Panc1 (cell line): ENCODE measurements around the gene SRRT. TPM values are rescaled to one million over a fixed set of nuclear protein-coding genes. Genes with fewer than 3 reads are reported as not detected.
A peak's percentile ranks its signal among the peaks of the same experiment; 100 is the strongest.

Experiments
- ATAC-seq: fragments of 200-7000 bp; cut with Tn5 transposase; 2 replicates; pipeline ENCODE4 v1.9.1; 2020; ENCODE audit warnings: mild to moderate bottlenecking, moderate library complexity
- BruUV-seq: library from RNA; stranded (reverse); fragments of 400-500 nt; replicated peaks from 2 replicates; lab custom pipeline; 2021; lab: Mats Ljungman, UMichigan
- CTCF ChIA-PET: fragments of 300-600 bp; sonication (Branson Sonifier 250); formaldehyde crosslinking; loops from one replicate; lab custom pipeline; 2022; ENCODE audit warnings: antibody characterized with exemption; lab: Charles Lee
- POLR2A ChIA-PET: fragments of 300-600 bp; sonication (Branson Sonifier 250); formaldehyde crosslinking; loops from one replicate; lab custom pipeline; 2022; ENCODE audit warnings: antibody characterized with exemption; lab: Charles Lee
- DNase-seq: peaks from one replicate; pipeline ENCODE4 v3.0.0-alpha.2; 2010; ENCODE audit warnings: low read depth, low spot score
- H3K27ac ChIP-seq: 2 replicates; pipeline ENCODE4 v1.5.1; 2011; ENCODE audit warnings: mild to moderate bottlenecking, low read length, inconsistent platforms
- H3K27me3 ChIP-seq: fragments of 200-500 bp; sonication (Bioruptor generic); 2 replicates; pipeline ENCODE4 v1.6.0; 2014; ENCODE audit warnings: low read length, inconsistent platforms; ENCODE audit not compliant: control insufficient read depth, insufficient read depth
- H3K36me3 ChIP-seq: fragments of 200-500 bp; sonication (Bioruptor generic); 2 replicates; pipeline ENCODE4 v1.5.1; 2014; ENCODE audit warnings: inconsistent platforms, mild to moderate bottlenecking, low read length, moderate library complexity; ENCODE audit not compliant: control insufficient read depth, insufficient read depth
- H3K4me1 ChIP-seq: 2 replicates; pipeline ENCODE4 v1.5.1; 2011; ENCODE audit warnings: inconsistent platforms, mild to moderate bottlenecking, low read length, moderate library complexity; ENCODE audit not compliant: control insufficient read depth, insufficient read depth
- H3K4me3 ChIP-seq, 2 experiments: 2 replicates each; pipeline ENCODE4 v1.5.1; 2011 to 2012; ENCODE audit warnings: low read depth in 2 of 2, low read length in 2 of 2, mild to moderate bottlenecking in 2 of 2, inconsistent platforms in 1 of 2, moderate library complexity in 1 of 2
- H3K9me3 ChIP-seq: fragments of 200-500 bp; sonication (Bioruptor generic); 2 replicates; pipeline ENCODE4 v1.5.1; 2014; ENCODE audit warnings: low read depth, mild to moderate bottlenecking, inconsistent platforms, low read length, moderate library complexity; ENCODE audit not compliant: control insufficient read depth, insufficient read depth
- CTCF ChIP-seq: fragments of 450-650 bp; IDR thresholded peaks from 2 replicates; pipeline ENCODE4 v1.5.1; 2017; ENCODE audit warnings: mild to moderate bottlenecking
- POLR2AphosphoS5 ChIP-seq: IDR thresholded peaks from 2 replicates; pipeline ENCODE4 v1.6.1; 2012; ENCODE audit warnings: mild to moderate bottlenecking, low read depth, low read length, moderate library complexity
- SIN3A ChIP-seq: IDR thresholded peaks from 2 replicates; pipeline ENCODE4 v1.6.1; 2012; ENCODE audit warnings: low read depth, mild to moderate bottlenecking, low read length, moderate library complexity, borderline replicate concordance; ENCODE audit not compliant: insufficient read depth
- TCF7L2 ChIP-seq: IDR thresholded peaks from 2 replicates; pipeline ENCODE4 v1.6.1; 2011; ENCODE audit warnings: mild to moderate bottlenecking, low read depth, low read length, inconsistent platforms
- in situ Hi-C: cut with HindIII; loops from 2 replicates; pipeline ENCODE4 v1.10.0; 2016; ENCODE audit warnings: low sequenced_read_pairs, low pct_unique_long_range_greater_than_20kb
- intact Hi-C: fragments of 100-400 bp; cut with micrococcal nuclease; formaldehyde crosslinking; loops from one replicate; pipeline ENCODE4 v1.10.0; 2022; ENCODE audit not compliant: unreplicated experiment
- total RNA-seq: library from RNA; stranded (reverse); gene quantifications from one replicate; pipeline ENCODE4 v1.2.1, GENCODE V29; 2021; ENCODE audit not compliant: unreplicated experiment
- TF ChIP-seq, protein P1 (sequence below), 2 experiments: IDR thresholded peaks; 2 replicates each; pipeline ENCODE4 v1.6.1; 2011 to 2012; ENCODE audit warnings: low read depth in 2 of 2, control low read depth in 1 of 2, low read length in 1 of 2, mild to moderate bottlenecking in 1 of 2, moderate library complexity in 1 of 2; ENCODE audit not compliant: insufficient read depth in 1 of 2

Gene SRRT
- total RNA-seq, 1 experiment from 2014 or later: 248 TPM

GRCh38 chr7:100825215-100825671 lies 49.7 kb upstream of the SRRT start:
- ATAC-seq (peak; percentile 4; the same call in 1 of the 2 replicates), DNase-seq (no peak)
- H3K4me1 ChIP-seq: peaks cover 17% of the 10 kb centered on the region
- TF ChIP-seq, protein P1, sequence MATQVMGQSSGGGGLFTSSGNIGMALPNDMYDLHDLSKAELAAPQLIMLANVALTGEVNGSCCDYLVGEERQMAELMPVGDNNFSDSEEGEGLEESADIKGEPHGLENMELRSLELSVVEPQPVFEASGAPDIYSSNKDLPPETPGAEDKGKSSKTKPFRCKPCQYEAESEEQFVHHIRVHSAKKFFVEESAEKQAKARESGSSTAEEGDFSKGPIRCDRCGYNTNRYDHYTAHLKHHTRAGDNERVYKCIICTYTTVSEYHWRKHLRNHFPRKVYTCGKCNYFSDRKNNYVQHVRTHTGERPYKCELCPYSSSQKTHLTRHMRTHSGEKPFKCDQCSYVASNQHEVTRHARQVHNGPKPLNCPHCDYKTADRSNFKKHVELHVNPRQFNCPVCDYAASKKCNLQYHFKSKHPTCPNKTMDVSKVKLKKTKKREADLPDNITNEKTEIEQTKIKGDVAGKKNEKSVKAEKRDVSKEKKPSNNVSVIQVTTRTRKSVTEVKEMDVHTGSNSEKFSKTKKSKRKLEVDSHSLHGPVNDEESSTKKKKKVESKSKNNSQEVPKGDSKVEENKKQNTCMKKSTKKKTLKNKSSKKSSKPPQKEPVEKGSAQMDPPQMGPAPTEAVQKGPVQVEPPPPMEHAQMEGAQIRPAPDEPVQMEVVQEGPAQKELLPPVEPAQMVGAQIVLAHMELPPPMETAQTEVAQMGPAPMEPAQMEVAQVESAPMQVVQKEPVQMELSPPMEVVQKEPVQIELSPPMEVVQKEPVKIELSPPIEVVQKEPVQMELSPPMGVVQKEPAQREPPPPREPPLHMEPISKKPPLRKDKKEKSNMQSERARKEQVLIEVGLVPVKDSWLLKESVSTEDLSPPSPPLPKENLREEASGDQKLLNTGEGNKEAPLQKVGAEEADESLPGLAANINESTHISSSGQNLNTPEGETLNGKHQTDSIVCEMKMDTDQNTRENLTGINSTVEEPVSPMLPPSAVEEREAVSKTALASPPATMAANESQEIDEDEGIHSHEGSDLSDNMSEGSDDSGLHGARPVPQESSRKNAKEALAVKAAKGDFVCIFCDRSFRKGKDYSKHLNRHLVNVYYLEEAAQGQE (IDR thresholded peaks at IDR 0.05; ENCODE audit: insufficient read depth in 1 of 2, low read depth in 2 of 2, low read length in 1 of 2): no peak
- TF ChIP-seq TCF7L2: peak; percentile 64; the same call in 1 of the 2 replicates
- TF ChIP-seq POLR2AphosphoS5: no peak; the same call in 1 of the 2 replicates
- no peak for TF ChIP-seq CTCF
- TF ChIP-seq SIN3A: 0 out of 2 replicates have a peak, but pooled peaks have one; percentile 35
- TSS peak; percentile 78 for BruUV-seq
- in situ Hi-C loops (loop anchor here (25.0 kb wide), 1 partner anchor 113 kb away; the partner anchor contains the start of genes EPO and POP7), intact Hi-C loops (no loop called here)
- peak overlapping the region; percentile 96 for H3K27ac ChIP-seq
- no peaks in the 10 kb centered on the region for H3K9me3 ChIP-seq
- no peaks in the 10 kb centered on the region for H3K27me3 ChIP-seq
- peak overlapping the region; percentile 55 to 99 for H3K4me3 ChIP-seq
- 0 out of 2 replicates have a peak, but pooled peaks cover 5% of the 10 kb centered on the region for H3K36me3 ChIP-seq
- ChIA-PET POLR2A (interaction anchor here (0.5 kb wide), 1 partner anchor 59 kb away, joined by 6 read pairs; no protein-coding TSS in a partner anchor), CTCF (no interaction called here)

DNA sequence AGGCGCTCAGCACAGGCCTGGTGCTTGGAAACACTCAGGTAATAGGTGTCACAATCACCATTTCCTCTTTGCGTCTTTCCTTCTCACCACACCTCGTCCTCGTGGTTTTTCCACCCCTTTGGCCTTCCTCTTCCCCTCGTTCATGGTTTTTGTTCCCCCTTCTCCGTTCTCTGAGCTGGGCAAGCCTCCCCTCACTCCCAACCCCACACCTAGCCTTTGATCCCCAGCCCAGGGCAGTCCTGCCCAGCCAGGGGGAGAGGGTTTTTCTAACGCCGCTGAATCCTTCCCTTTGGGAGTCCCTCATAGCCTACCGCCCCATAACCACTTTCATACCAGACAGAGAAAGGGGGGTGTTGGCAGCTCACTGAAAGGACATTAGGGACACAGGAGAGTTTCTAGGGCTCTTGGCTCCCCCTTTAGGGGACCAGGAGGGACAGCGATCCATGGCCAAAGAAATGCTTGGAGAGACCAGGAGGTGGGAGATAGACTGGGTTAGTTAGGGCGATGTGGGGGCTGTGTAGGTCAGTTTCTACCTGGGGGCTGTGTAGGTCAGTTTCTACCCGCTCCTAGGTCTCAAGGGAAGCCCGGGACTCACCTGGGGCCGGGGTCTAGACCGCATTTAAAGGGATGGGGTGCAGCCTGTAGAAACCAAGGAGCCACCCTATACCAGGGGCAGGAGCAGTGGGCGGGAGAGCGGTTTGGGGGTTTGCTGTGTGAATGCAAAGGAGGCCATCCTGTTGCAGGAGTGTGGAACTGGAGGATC lies 49.0 kb upstream of the SRRT start:
- in situ Hi-C loops: loop anchor here (25.0 kb wide), 1 partner anchor 114 kb away; the partner anchor contains the start of genes EPO and POP7
- Histone ChIP-seq H3K36me3 (0 out of 2 replicates have a peak, but pooled peaks cover 5% of the 10 kb centered on the region), H3K4me3 (peak overlapping the region; percentile 55 to 99), H3K27ac (peak overlapping the region; percentile 96), H3K27me3 (no peaks in the 10 kb centered on the region), H3K4me1 (peaks cover 17% of the 10 kb centered on the region), H3K9me3 (no peaks in the 10 kb centered on the region)
- ATAC-seq (0 out of 2 replicates have a peak, but pooled peaks have one; percentile 9), DNase-seq (no peak)
- ChIA-PET POLR2A (interaction anchor here (0.5 kb wide), 1 partner anchor 59 kb away, joined by 6 read pairs; no protein-coding TSS in a partner anchor), CTCF (no interaction called here)
- BruUV-seq: no TSS peak
- TF ChIP-seq POLR2AphosphoS5 (no peak), SIN3A (no peak), TCF7L2 (no peak), CTCF (no peak)
- TF ChIP-seq, protein P1 (IDR thresholded peaks at IDR 0.05; ENCODE audit: insufficient read depth in 1 of 2, low read depth in 2 of 2, low read length in 1 of 2): no peak
- intact Hi-C loops: no loop called here
